ENCODE measurements around the gene LRTM2. TPM values are rescaled to one million over a fixed set of nuclear protein-coding genes. Genes with fewer than 3 reads are reported as not detected.

The LRTM2 gene
- total RNA-seq, 2 donors from 2014 or later = not detected

DNA sequence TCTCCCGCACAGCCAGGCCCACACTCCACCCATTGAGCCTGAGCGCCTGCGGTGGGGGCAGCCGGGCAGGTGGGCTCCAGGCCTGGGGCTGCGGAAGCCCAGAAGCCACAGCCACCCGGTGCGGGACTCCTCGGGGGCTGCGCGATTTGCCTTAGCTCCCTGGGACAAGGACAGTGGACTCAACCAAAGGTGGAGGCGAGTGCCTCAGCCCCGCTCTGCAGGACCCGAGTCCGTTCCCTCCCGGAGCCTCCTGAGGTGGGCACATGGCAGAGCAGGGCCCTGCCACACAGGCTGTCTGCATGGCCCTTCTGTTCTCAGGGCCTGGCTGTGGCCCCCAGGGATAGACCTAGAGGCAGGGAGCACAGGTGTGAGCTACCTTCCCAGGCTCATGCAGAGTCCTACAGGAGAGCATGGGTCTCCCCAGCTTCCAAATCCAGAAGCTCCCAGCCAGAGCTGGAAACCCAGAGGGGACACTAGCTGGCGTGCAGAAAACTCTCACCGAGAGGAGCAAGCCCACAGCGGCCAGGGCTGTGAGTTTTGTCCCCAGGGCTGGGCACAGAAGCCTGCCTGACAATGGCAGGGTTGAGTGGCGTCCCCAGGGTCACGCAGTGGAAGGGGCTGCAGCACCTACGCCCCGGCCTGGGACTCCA lies 22.2 kb upstream of the LRTM2 start:
- no peaks in the 10 kb centered on the region for H3K9me3 ChIP-seq
- no peaks in the 10 kb centered on the region for H3K36me3 ChIP-seq
- no peak for ATAC-seq (ENCODE audit: insufficient number of reproducible peaks, low FRiP score, low read depth)
- H3K4me3 ChIP-seq = no peak overlapping the region
- no peaks in the 10 kb centered on the region for H3K27me3 ChIP-seq (replicated peaks; ENCODE audit: insufficient read depth)
- TF ChIP-seq, protein P1, sequence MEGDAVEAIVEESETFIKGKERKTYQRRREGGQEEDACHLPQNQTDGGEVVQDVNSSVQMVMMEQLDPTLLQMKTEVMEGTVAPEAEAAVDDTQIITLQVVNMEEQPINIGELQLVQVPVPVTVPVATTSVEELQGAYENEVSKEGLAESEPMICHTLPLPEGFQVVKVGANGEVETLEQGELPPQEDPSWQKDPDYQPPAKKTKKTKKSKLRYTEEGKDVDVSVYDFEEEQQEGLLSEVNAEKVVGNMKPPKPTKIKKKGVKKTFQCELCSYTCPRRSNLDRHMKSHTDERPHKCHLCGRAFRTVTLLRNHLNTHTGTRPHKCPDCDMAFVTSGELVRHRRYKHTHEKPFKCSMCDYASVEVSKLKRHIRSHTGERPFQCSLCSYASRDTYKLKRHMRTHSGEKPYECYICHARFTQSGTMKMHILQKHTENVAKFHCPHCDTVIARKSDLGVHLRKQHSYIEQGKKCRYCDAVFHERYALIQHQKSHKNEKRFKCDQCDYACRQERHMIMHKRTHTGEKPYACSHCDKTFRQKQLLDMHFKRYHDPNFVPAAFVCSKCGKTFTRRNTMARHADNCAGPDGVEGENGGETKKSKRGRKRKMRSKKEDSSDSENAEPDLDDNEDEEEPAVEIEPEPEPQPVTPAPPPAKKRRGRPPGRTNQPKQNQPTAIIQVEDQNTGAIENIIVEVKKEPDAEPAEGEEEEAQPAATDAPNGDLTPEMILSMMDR (IDR thresholded peaks at IDR 0.05) = no peak
- peaks cover 0 to 22% of the 10 kb centered on the region in 2 donors for H3K4me1 ChIP-seq (ENCODE audit: control insufficient read depth in 1 of 2, low read depth in 2 of 2)
- no peak for DNase-seq (ENCODE audit: low spot score)
- no peak overlapping the region for H3K27ac ChIP-seq

DNA sequence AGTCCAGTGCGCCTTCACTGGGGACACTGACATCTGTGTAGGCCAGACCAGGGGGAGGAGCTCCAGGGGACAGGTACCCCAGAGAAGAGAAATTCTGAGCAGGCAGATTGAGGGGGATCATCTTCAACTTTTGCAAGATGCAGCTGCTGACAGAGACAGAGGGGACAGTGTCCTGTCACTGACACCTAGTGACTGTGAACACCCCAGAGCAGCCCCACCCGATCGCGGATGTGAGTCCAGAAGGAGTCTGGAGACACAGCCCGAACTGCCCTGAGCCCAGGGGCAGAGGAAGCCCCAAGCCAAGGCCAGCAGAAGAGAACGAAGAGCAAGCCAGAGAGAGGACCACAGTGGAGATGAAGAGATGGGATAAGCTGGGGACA lies 21.7 kb upstream of the LRTM2 start:
- Histone ChIP-seq H3K27ac (no peak overlapping the region), H3K36me3 (no peaks in the 10 kb centered on the region), H3K9me3 (no peaks in the 10 kb centered on the region), H3K4me1 (ENCODE audit: control insufficient read depth in 1 of 2, low read depth in 2 of 2) (peaks cover 0 to 22% of the 10 kb centered on the region in 2 donors), H3K4me3 (no peak overlapping the region), H3K27me3 (replicated peaks; ENCODE audit: insufficient read depth) (no peaks in the 10 kb centered on the region)
- TF ChIP-seq, protein P1 (IDR thresholded peaks at IDR 0.05) = no peak
- no peak for DNase-seq (ENCODE audit: low spot score)
- no peak for ATAC-seq (ENCODE audit: insufficient number of reproducible peaks, low FRiP score, low read depth)

DNA sequence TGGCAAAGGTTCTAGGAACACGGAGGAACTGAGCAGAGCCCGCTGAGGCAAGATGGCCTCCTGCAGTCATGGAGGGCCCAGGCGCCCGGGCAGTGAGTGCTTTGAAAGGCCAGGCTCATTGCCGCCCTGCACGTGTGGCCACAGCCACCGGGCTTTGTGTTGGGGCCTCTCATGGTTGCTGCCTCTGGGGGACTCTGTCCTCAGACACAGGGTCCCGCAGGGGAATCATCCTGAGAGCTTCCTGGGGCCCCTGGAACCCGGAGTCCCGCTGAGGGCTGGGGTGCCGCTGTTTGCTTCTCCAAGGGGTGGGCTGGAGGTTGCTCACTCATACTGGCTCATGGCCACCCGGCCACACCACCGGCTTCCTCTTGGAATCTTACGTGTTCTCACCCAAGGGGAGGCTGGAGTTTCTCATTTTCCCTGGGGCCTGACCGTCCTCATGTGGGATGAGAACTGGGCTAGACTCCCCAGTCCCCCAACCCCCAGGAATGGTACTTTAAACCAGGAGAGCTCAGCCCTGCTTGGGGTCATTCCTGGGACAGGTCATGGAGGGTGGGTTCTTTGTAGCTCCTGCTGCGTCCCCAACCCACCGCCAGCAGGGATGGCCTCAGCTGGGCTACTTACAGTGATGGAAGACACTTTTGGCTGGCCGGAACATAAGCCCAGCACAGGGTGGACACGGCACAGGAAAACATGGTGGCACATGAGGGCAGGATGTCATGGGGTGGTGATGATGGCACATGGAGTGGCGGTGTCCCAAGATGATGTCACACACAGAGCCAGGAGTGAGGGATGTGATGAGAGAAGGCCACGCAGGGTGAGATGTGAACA lies 21.1 kb upstream of the LRTM2 start:
- DNase-seq (ENCODE audit: low spot score) = no peak
- H3K9me3 ChIP-seq = no peaks in the 10 kb centered on the region
- H3K4me1 ChIP-seq (ENCODE audit: control insufficient read depth in 1 of 2, low read depth in 2 of 2) = peaks cover 0 to 22% of the 10 kb centered on the region in 2 donors
- H3K27me3 ChIP-seq (replicated peaks; ENCODE audit: insufficient read depth) = no peaks in the 10 kb centered on the region
- no peak overlapping the region for H3K27ac ChIP-seq
- TF ChIP-seq, protein P1 (IDR thresholded peaks at IDR 0.05) = no peak
- no peak overlapping the region for H3K4me3 ChIP-seq
- no peak for ATAC-seq (ENCODE audit: insufficient number of reproducible peaks, low FRiP score, low read depth)
- H3K36me3 ChIP-seq = no peaks in the 10 kb centered on the region

DNA sequence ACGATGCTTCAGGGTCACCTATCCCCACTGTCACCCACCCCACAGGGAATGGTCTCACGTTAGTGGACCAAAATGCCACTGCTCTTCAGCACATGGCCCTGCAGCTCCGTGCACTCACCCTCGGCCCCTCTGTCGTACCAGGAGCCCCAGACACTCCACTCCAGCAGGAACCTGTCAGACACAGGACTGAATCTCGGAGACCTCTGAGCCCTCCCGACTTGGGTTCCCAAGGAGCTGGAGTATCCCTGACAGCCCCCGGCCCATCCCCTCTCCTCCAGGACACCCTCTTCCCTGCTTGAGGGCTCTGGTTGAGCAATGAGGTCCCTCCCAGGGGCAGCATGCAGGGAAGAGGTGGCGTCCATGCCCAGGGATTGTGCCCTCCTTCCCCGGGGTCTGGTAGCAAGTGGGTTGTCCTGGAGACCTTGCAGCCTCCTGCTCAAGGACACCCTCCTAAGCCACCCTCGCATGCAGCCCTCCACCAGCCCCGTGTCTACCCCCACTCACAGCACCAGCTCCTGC lies 20.4 kb upstream of the LRTM2 start:
- no peak for DNase-seq (ENCODE audit: low spot score)
- Histone ChIP-seq H3K27ac (no peak overlapping the region), H3K27me3 (replicated peaks; ENCODE audit: insufficient read depth) (no peaks in the 10 kb centered on the region), H3K4me1 (ENCODE audit: control insufficient read depth in 1 of 2, low read depth in 2 of 2) (peaks cover 0 to 25% of the 10 kb centered on the region in 2 donors), H3K9me3 (no peaks in the 10 kb centered on the region), H3K4me3 (no peak overlapping the region), H3K36me3 (no peaks in the 10 kb centered on the region)
- TF ChIP-seq, protein P1 (IDR thresholded peaks at IDR 0.05) = no peak
- ATAC-seq (ENCODE audit: insufficient number of reproducible peaks, low FRiP score, low read depth) = no peak

All from thoracic aorta (tissue), 2 donors.